ENCODE data around the gene RHBDD3. TPM values are rescaled to one million over a fixed set of nuclear protein-coding genes. Genes with fewer than 3 reads are reported as not detected.

Gene RHBDD3
- total and polyA plus RNA-seq, 9 of the 15 experiments (the other 6 are each of a cell fraction or from before 2014, with no cell fraction given), result 0.32 to 35.6 (median 14.0) TPM

GRCh38 chr22:29267858-29268510 lies at the start of gene RHBDD3, which contains the start of gene EWSR1 (continued):
- TF ChIP-seq ZNF445 (CRISPR knock-in tag; IDR thresholded peaks at IDR 0.05; ENCODE audit: low read depth), result no peak
- TF ChIP-seq KDM1A (IDR thresholded peaks at IDR 0.05), result peak in 1 of 2 experiments; percentile 16; a peak in 1 of 4 replicates
- TF ChIP-seq ZNF778 (CRISPR knock-in tag; IDR thresholded peaks at IDR 0.05), result no peak
- no peak for TF ChIP-seq BRCA1 (IDR thresholded peaks at IDR 0.05)
- no peak for TF ChIP-seq BRCA1 (CRISPR knock-in tag; IDR thresholded peaks at IDR 0.05)
- TF ChIP-seq PTTG1 (tag; IDR thresholded peaks at IDR 0.05; ENCODE audit: low read depth), result no peak
- no peak for TF ChIP-seq ZNF696 (CRISPR knock-in tag; conservative IDR thresholded peaks at IDR 0.05)
- TF ChIP-seq XRCC4 (IDR thresholded peaks at IDR 0.05; ENCODE audit: extremely low read depth, insufficient read depth, insufficient read length), result no peak
- TF ChIP-seq CHAMP1 (IDR thresholded peaks at IDR 0.05), result peak; percentile 49
- no peak for TF ChIP-seq PTBP1 (IDR thresholded peaks at IDR 0.05; ENCODE audit: low read depth, low read length)
- TF ChIP-seq PURB (CRISPR knock-in tag; IDR thresholded peaks at IDR 0.05; ENCODE audit: low read depth), result no peak
- no peak for TF ChIP-seq NKRF (IDR thresholded peaks at IDR 0.05; ENCODE audit: borderline replicate concordance)
- peak; percentile 40; the same call in 1 of the 2 replicates for TF ChIP-seq DPF2 (IDR thresholded peaks at IDR 0.05)
- no peak for TF ChIP-seq SNRNP70 (optimal IDR thresholded peaks at IDR 0.05; ENCODE audit: low read depth, low read length)
- no peak for TF ChIP-seq DDX20 (tag; IDR thresholded peaks at IDR 0.05; ENCODE audit: low read depth)
- no peak for TF ChIP-seq STAT5A (IDR thresholded peaks at IDR 0.05; ENCODE audit: borderline replicate concordance, low read length)
- 0 out of 2 replicates have a peak, but pooled peaks have one; percentile 17 for TF ChIP-seq EGR1 (conservative IDR thresholded peaks at IDR 0.05)
- no peak for TF ChIP-seq CTCFL (IDR thresholded peaks at IDR 0.05; ENCODE audit: borderline replicate concordance, insufficient read depth, low read depth, low read length, poor library complexity, severe bottlenecking)
- TF ChIP-seq ZBTB7A (IDR thresholded peaks at IDR 0.05; ENCODE audit: borderline replicate concordance, control insufficient read depth, low read depth, low read length), result peak; percentile 63; the same call in 1 of the 2 replicates
- TF ChIP-seq USF1 (CRISPR knock-in tag; IDR thresholded peaks at IDR 0.05), result peak; percentile 59
- TF ChIP-seq SMAD4 (CRISPR knock-in tag; conservative IDR thresholded peaks at IDR 0.05), result peak; percentile 56; the same call in 1 of the 2 replicates

Measured in K562 (cell line).